DOHH2 (cell line): ENCODE data around the gene A1BG.
A peak's percentile ranks its signal among the peaks of the same experiment; 100 is the strongest.

Source experiments
- H3F3A ChIP-seq: fragments of 200-600 bp; sonication (generic), shearing (Covaris generic); 2 replicates; pipeline ENCODE4 v1.6.0; 2016; ENCODE audit warnings: antibody characterized with exemption, mild to moderate bottlenecking; ENCODE audit not compliant: control insufficient read depth, insufficient read depth
- H3K27ac ChIP-seq: fragments of 200-600 bp; sonication (generic); 2 replicates; pipeline ENCODE4 v1.5.1; 2014; ENCODE audit warnings: low read depth, mild to moderate bottlenecking, low read length, moderate library complexity
- H3K27me3 ChIP-seq: fragments of 200-600 bp; sonication (generic); 2 replicates; pipeline ENCODE4 v1.6.1; 2014; ENCODE audit warnings: mild to moderate bottlenecking, low read length, mixed read lengths; ENCODE audit not compliant: control insufficient read depth
- H3K36me3 ChIP-seq: fragments of 200-600 bp; sonication (generic); 2 replicates; pipeline ENCODE4 v1.6.1; 2014; ENCODE audit warnings: mild to moderate bottlenecking, low read length, moderate library complexity, mixed read lengths; ENCODE audit not compliant: control insufficient read depth
- H3K4me1 ChIP-seq: fragments of 200-600 bp; sonication (generic); 2 replicates; pipeline ENCODE4 v1.6.1; 2014; ENCODE audit warnings: mild to moderate bottlenecking, low read length, mixed read lengths; ENCODE audit not compliant: control insufficient read depth
- H3K4me2 ChIP-seq: fragments of 200-600 bp; sonication (generic); 2 replicates; pipeline ENCODE4 v1.6.0; 2014; ENCODE audit warnings: mild to moderate bottlenecking, low read length, moderate library complexity
- H3K4me3 ChIP-seq: fragments of 200-600 bp; sonication (generic); 2 replicates; pipeline ENCODE4 v1.5.1; 2014; ENCODE audit warnings: mild to moderate bottlenecking, low read length, mixed read lengths
- H3K79me2 ChIP-seq: fragments of 200-600 bp; sonication (generic); 2 replicates; pipeline ENCODE4 v1.6.1; 2014; ENCODE audit warnings: mild to moderate bottlenecking, low read length, mixed read lengths; ENCODE audit not compliant: control insufficient read depth
- H3K9me2 ChIP-seq: fragments of 200-600 bp; sonication (generic); replicated peaks from 2 replicates; pipeline ENCODE4 v1.6.1; 2014; ENCODE audit warnings: mild to moderate bottlenecking, low read length, mixed read lengths; ENCODE audit not compliant: control insufficient read depth
- H3K9me3 ChIP-seq: fragments of 200-600 bp; sonication (generic); 2 replicates; pipeline ENCODE4 v1.6.1; 2014; ENCODE audit warnings: antibody characterized with exemption, low read length, mixed read lengths; ENCODE audit not compliant: control insufficient read depth, insufficient read depth
- H4K20me1 ChIP-seq: fragments of 200-600 bp; sonication (generic); 2 replicates; pipeline ENCODE4 v1.6.0; 2014; ENCODE audit warnings: low read depth, mild to moderate bottlenecking, antibody characterized with exemption, low read length, moderate library complexity; ENCODE audit not compliant: control insufficient read depth, insufficient read depth
- CTCF ChIP-seq: fragments of 200-600 bp; sonication (generic); IDR thresholded peaks from one replicate; pipeline ENCODE4 v1.5.1; 2014; ENCODE audit warnings: antibody characterized with exemption, mild to moderate bottlenecking, low read depth, low read length; ENCODE audit not compliant: poor library complexity, severe bottlenecking
- EZH2phosphoT487 ChIP-seq: fragments of 200-600 bp; sonication (generic); IDR thresholded peaks from 2 replicates; pipeline ENCODE4 v1.6.1; 2017; ENCODE audit warnings: borderline replicate concordance, mild to moderate bottlenecking, antibody characterized with exemption, low read length, moderate library complexity, mixed read lengths

The A1BG gene

GRCh38 chr19:58361900-58362271, 8.6 kb upstream of the A1BG start:
- Histone ChIP-seq H3K79me2 (peaks cover 10% of the 10 kb centered on the region), H3K27ac (peak overlapping the region; percentile 63), H3K9me3 (no peaks in the 10 kb centered on the region), H3K4me3 (peak overlapping the region; percentile 99), H4K20me1 (no peaks in the 10 kb centered on the region), H3K4me1 (peaks cover 16% of the 10 kb centered on the region), H3K36me3 (peaks cover 3% of the 10 kb centered on the region; the same call in 1 of the 2 replicates), H3K27me3 (peaks cover 1% of the 10 kb centered on the region; the same call in 1 of the 2 replicates), H3K9me2 (no peaks in the 10 kb centered on the region), H3K4me2 (peak overlapping the region; percentile 99), H3F3A (peaks cover 6% of the 10 kb centered on the region; the same call in 1 of the 2 replicates)
- TF ChIP-seq EZH2phosphoT487: no peak

- Histone ChIP-seq H3K9me3 (no peaks in the 10 kb centered on the region), H3K9me2 (no peaks in the 10 kb centered on the region), H3F3A (peaks cover 6% of the 10 kb centered on the region; the same call in 1 of the 2 replicates), H3K27ac (no peak overlapping the region), H3K4me3 (no peak overlapping the region), H3K4me2 (no peak overlapping the region), H3K79me2 (peaks cover 10% of the 10 kb centered on the region), H3K36me3 (peaks cover 3% of the 10 kb centered on the region; the same call in 1 of the 2 replicates), H3K4me1 (peaks cover 19% of the 10 kb centered on the region), H4K20me1 (no peaks in the 10 kb centered on the region), H3K27me3 (peaks cover 5% of the 10 kb centered on the region; the same call in 1 of the 2 replicates)
- TF ChIP-seq CTCF (no peak), EZH2phosphoT487 (no peak)
These were observed 4.3 kb upstream of the A1BG start for GRCh38 chr19:58357481-58358145.

DNA sequence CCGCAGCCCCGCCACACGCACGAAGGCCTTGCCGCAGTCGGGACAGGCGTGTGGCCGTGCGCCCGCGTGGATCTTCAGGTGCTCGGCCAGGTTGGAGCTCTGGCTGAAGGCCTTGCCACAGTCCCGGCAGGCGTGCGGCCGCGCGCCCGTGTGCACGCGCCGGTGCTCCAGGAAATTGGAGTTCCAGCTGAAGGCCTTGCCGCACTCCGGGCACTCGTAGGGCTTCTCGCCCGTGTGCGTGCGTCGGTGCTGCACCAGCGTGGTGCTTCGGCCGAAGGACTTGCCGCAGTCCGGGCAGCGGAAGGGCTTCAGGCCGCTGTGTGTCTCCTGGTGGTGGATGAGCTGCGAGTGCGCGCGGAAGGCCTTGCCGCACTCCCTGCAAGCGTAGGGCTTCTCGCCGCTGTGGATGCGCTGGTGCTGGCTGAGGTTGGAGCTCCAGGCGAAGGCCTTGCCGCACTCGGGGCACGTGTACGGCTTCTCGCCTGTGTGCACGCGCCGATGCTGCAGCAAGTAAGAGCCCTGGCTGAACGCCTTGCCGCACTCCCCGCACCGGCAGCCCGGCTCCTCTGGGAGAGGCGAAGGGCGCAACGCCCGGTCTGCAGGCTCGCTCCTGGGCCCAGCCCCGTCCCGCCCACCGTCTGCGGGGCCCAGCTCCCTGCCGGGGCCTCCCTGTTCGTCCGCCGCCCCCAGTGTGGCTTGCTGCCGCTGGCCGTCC, 3.6 kb upstream of the A1BG start:
- peaks cover 5% of the 10 kb centered on the region; the same call in 1 of the 2 replicates for H3K27me3 ChIP-seq
- peaks cover 17% of the 10 kb centered on the region for H3K4me1 ChIP-seq
- no peaks in the 10 kb centered on the region for H4K20me1 ChIP-seq
- H3K9me3 ChIP-seq: no peaks in the 10 kb centered on the region
- H3K9me2 ChIP-seq: no peaks in the 10 kb centered on the region
- H3K4me3 ChIP-seq: peak overlapping the region; percentile 39; the same call in 1 of the 2 replicates
- H3F3A ChIP-seq: peaks cover 6% of the 10 kb centered on the region; the same call in 1 of the 2 replicates
- peaks cover 7% of the 10 kb centered on the region for H3K79me2 ChIP-seq
- TF ChIP-seq EZH2phosphoT487 (no peak), CTCF (no peak)
- no peak overlapping the region for H3K27ac ChIP-seq
- H3K36me3 ChIP-seq: peaks cover 1% of the 10 kb centered on the region; the same call in 1 of the 2 replicates
- H3K4me2 ChIP-seq: peak overlapping the region; percentile 50
